Karpas-422 (cell line): Measurements from ENCODE around the gene KCNJ8. TPM values are rescaled to one million over a fixed set of nuclear protein-coding genes. Genes with fewer than 3 reads are reported as not detected.

ENCODE experiments used
- DNase-seq: peaks from one replicate; pipeline ENCODE4 v3.0.0-alpha.2; 2015
- H2AFZ ChIP-seq: fragments of 200-600 bp; sonication (generic); 2 replicates; pipeline ENCODE4 v1.6.1; 2014; ENCODE audit warnings: antibody characterized with exemption, low read length, mixed read lengths
- H3K27ac ChIP-seq: fragments of 200-600 bp; sonication (generic); 2 replicates; pipeline ENCODE4 v1.5.1; 2014; ENCODE audit warnings: mild to moderate bottlenecking, low read length, moderate library complexity
- H3K27me3 ChIP-seq: fragments of 200-600 bp; sonication (generic); 2 replicates; pipeline ENCODE4 v1.6.1; 2014; ENCODE audit warnings: low read length, mixed read lengths
- H3K36me3 ChIP-seq: fragments of 200-600 bp; sonication (generic); 2 replicates; pipeline ENCODE4 v1.6.1; 2014; ENCODE audit warnings: low read length, mixed read lengths; ENCODE audit not compliant: insufficient read depth
- H3K4me1 ChIP-seq: fragments of 200-600 bp; sonication (generic); 2 replicates; pipeline ENCODE4 v1.6.1; 2014; ENCODE audit warnings: mild to moderate bottlenecking, low read length, mixed read lengths
- H3K4me2 ChIP-seq: fragments of 200-600 bp; sonication (generic); 2 replicates; pipeline ENCODE4 v1.6.1; 2014; ENCODE audit warnings: low read length, low read depth, mild to moderate bottlenecking; ENCODE audit not compliant: poor library complexity, severe bottlenecking
- H3K4me3 ChIP-seq: fragments of 200-600 bp; sonication (generic); 2 replicates; pipeline ENCODE4 v1.5.1; 2014; ENCODE audit warnings: mild to moderate bottlenecking, antibody characterized with exemption, low read length, mixed read lengths
- H3K79me2 ChIP-seq: fragments of 200-600 bp; sonication (generic); 2 replicates; pipeline ENCODE4 v1.6.1; 2014; ENCODE audit warnings: mild to moderate bottlenecking, low read length, mixed read lengths
- H3K9ac ChIP-seq: fragments of 200-600 bp; sonication (generic); 2 replicates; pipeline ENCODE4 v1.6.0; 2014; ENCODE audit warnings: low read length
- H3K9me2 ChIP-seq: fragments of 200-600 bp; sonication (generic), shearing (Covaris generic); replicated peaks from 2 replicates; pipeline ENCODE4 v1.6.0; 2014; ENCODE audit warnings: mild to moderate bottlenecking, low read length, moderate library complexity; ENCODE audit not compliant: insufficient read depth
- H3K9me3 ChIP-seq: fragments of 300-700, 200-600 bp; sonication (generic); 2 replicates; pipeline ENCODE4 v1.6.1; 2014; ENCODE audit warnings: low read length, mixed read lengths
- H4K20me1 ChIP-seq: fragments of 200-600 bp; sonication (generic); 2 replicates; pipeline ENCODE4 v1.6.1; 2014; ENCODE audit warnings: mild to moderate bottlenecking, antibody characterized with exemption, low read length, low read depth; ENCODE audit not compliant: insufficient read depth
- total RNA-seq: library from RNA; depleted of rRNA; stranded (reverse); fragments of >200 nt; shearing (Covaris generic); gene quantifications from 2 replicates; pipeline ENCODE4 v1.2.3, GENCODE V29; 2014; ENCODE audit warnings: low replicate concordance; rRNA removed

The KCNJ8 gene
- total RNA-seq = not detected in 2 replicates

DNA sequence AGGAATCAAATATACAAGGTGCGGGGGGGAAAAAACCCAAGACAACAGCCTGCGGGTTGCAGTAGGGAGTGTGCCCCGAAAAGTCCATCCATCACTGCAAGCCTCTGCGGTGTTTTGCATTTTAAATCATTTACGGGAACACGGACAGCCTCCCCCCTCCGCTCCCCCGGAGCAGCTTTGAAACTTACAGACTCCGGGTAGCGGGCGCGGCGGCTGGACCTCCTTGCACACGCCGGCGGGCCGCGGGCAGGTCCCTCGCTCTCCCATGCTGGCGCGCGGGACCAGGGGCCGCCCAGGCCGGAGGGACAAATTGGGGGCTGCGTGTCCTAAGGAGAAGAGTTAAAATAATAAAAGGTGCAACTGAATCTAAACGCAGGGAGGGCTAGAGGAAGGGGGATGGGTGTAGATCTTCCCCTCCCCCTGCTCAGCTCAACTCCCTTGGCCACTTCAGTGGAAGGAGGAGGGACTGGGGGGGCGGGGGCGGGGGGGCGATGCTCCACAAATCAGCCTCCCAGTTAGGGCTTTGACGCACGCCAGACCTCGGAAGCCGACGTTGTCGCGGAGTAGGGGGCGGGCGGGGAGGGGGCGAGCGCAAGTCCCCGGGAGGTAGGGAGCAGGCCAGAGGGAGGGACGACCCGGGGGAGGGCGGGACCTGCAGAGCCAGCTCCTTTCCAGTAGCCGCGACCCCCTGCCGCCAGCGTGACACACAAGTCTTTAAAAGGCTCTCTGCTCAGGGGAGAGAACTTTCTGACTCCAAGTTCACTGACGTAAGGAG lies at the start of gene KCNJ8:
KCNJ8 (minus strand) TSS at position 349 of the 775 bp plus-strand sequence. CDS start 1,090 bp downstream, outside the sequence.
- H3K4me1 ChIP-seq = peaks cover 3% of the 10 kb centered on the region; the same call in 1 of the 2 replicates
- peak within 1 kb of the TSS; percentile 40 for H3K4me2 ChIP-seq
- H3K9ac ChIP-seq = no peak within 1 kb of the TSS
- no peaks in the 10 kb centered on the region for H3K36me3 ChIP-seq
- no peaks in the 10 kb centered on the region for H3K79me2 ChIP-seq
- H3K4me3 ChIP-seq = peak within 1 kb of the TSS; percentile 47
- H3K27me3 ChIP-seq = no peaks in the 10 kb centered on the region
- H3K27ac ChIP-seq = no peak within 1 kb of the TSS
- no peak within 1 kb of the TSS for H2AFZ ChIP-seq
- DNase-seq = no peak
- no peaks in the 10 kb centered on the region for H3K9me2 ChIP-seq
- H3K9me3 ChIP-seq = no peaks in the 10 kb centered on the region
- no peaks in the 10 kb centered on the region for H4K20me1 ChIP-seq

DNA sequence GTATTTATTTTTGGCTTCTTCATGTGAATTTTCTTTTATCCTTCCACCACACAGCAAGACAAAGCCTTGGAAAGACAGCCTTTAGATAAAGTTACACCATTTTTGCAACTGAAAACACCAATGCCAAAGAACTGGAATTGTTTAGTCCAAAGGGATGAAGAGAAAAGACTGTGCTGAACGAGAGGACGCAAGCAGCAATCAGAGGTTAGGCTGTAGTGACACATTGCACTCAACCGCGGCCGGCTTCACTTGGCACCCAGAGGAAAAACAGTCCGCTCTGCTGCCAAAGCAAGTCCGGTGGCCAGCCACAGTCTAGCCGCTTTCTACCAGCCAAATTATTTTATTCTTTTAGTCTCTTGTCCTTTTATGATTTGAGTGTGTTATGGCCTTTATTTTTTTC lies 49.1 kb upstream of the KCNJ8 start:
- H3K9ac ChIP-seq = no peak overlapping the region
- H3K79me2 ChIP-seq = no peaks in the 10 kb centered on the region
- no peak overlapping the region for H3K4me3 ChIP-seq
- DNase-seq = peak; percentile 16
- H2AFZ ChIP-seq = no peak overlapping the region
- no peaks in the 10 kb centered on the region for H3K9me3 ChIP-seq
- no peak overlapping the region for H3K4me2 ChIP-seq
- no peaks in the 10 kb centered on the region for H3K4me1 ChIP-seq
- no peaks in the 10 kb centered on the region for H3K9me2 ChIP-seq
- H4K20me1 ChIP-seq = no peaks in the 10 kb centered on the region
- no peaks in the 10 kb centered on the region for H3K36me3 ChIP-seq
- H3K27me3 ChIP-seq = no peaks in the 10 kb centered on the region
- no peak overlapping the region for H3K27ac ChIP-seq

DNA sequence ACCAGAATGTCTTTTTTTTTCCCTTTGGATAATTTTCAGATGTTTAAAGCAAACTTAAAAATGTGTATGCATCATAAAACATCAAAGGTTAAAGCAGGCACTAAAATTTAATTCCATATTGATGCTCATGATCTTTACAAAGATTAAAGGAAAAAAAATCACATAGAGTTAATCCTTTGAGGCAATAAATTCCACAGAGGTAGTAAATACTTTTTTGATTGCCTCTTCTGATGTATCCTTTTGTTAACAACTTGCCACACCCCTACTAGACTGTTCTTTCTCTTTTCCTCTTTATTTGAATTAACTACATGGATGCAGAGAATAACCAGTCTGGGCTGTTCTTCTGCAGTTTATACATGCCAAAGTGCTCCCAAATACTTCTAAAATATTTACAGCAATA lies 45.2 kb upstream of the KCNJ8 start:
- H3K27me3 ChIP-seq = no peaks in the 10 kb centered on the region
- no peaks in the 10 kb centered on the region for H3K9me2 ChIP-seq
- H3K27ac ChIP-seq = no peak overlapping the region
- no peaks in the 10 kb centered on the region for H3K9me3 ChIP-seq
- H3K4me2 ChIP-seq = no peak overlapping the region
- no peak overlapping the region for H2AFZ ChIP-seq
- no peak for DNase-seq
- no peaks in the 10 kb centered on the region for H3K36me3 ChIP-seq
- no peaks in the 10 kb centered on the region for H4K20me1 ChIP-seq
- H3K4me3 ChIP-seq = no peak overlapping the region
- H3K4me1 ChIP-seq = no peaks in the 10 kb centered on the region
- no peak overlapping the region for H3K9ac ChIP-seq
- H3K79me2 ChIP-seq = no peaks in the 10 kb centered on the region

DNA sequence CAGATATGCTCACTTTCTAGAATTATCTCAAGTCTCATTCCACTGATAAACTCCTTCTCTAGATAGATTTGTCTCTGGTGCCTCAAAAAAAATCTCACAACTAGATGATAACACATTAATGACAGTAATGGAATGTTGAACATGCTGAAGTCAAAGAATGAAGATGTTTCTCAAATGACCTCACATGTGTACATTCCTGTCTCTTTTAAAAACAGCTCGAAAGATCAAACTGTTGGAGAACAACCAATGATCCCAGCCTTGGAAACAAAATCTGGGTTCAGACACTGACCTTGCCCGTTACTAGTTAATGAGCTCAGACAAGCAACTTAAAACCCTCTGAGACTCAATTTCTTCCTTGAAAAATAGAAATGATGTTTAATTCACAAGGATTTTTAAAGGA lies 44.7 kb upstream of the KCNJ8 start:
- no peak for DNase-seq

DNA sequence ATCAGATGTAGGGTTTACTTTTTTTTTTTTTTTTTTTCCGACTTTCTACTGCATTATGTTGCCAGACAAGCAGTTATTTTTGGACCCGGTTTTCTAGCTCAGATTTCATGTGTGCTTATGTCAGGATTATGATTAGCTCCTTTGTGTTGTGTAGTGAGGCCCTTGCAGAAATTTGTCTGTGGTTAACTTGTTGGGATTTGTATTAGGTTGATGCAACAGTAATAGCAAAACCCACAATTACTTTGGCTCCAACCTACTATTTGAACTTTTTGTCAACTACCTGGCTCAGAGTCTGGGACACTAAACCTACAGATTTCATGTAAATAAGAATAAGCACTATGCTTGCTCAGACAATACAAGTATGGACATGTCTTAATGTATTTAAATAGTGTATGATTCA lies 44.1 kb upstream of the KCNJ8 start:
- no peak overlapping the region for H3K4me2 ChIP-seq

More for the DNA sequence above, 44.7 kb upstream of the KCNJ8 start:
- Histone ChIP-seq H3K4me1 (no peaks in the 10 kb centered on the region), H4K20me1 (no peaks in the 10 kb centered on the region), H3K27ac (no peak overlapping the region), H3K27me3 (no peaks in the 10 kb centered on the region), H3K9ac (no peak overlapping the region), H3K36me3 (no peaks in the 10 kb centered on the region), H3K79me2 (no peaks in the 10 kb centered on the region), H3K4me2 (no peak overlapping the region), H3K9me3 (no peaks in the 10 kb centered on the region), H3K4me3 (no peak overlapping the region), H3K9me2 (no peaks in the 10 kb centered on the region), H2AFZ (no peak overlapping the region)

GRCh38 chr12:21815306-21816062 lies 41.0 kb upstream of the KCNJ8 start:
- no peak overlapping the region for H3K4me3 ChIP-seq
- no peaks in the 10 kb centered on the region for H3K9me2 ChIP-seq
- no peak overlapping the region for H2AFZ ChIP-seq
- no peaks in the 10 kb centered on the region for H3K36me3 ChIP-seq
- H3K9ac ChIP-seq = no peak overlapping the region
- H4K20me1 ChIP-seq = no peaks in the 10 kb centered on the region
- DNase-seq = no peak
- H3K4me1 ChIP-seq = no peaks in the 10 kb centered on the region
- H3K79me2 ChIP-seq = no peaks in the 10 kb centered on the region
- no peaks in the 10 kb centered on the region for H3K27me3 ChIP-seq
- H3K4me2 ChIP-seq = no peak overlapping the region
- H3K27ac ChIP-seq = no peak overlapping the region
- no peaks in the 10 kb centered on the region for H3K9me3 ChIP-seq

More for the DNA sequence above, 44.1 kb upstream of the KCNJ8 start:
- no peaks in the 10 kb centered on the region for H4K20me1 ChIP-seq
- no peaks in the 10 kb centered on the region for H3K9me3 ChIP-seq
- no peak for DNase-seq
- H3K27me3 ChIP-seq = no peaks in the 10 kb centered on the region
- H3K79me2 ChIP-seq = no peaks in the 10 kb centered on the region
- no peak overlapping the region for H3K27ac ChIP-seq
- no peak overlapping the region for H3K4me3 ChIP-seq
- H3K9me2 ChIP-seq = no peaks in the 10 kb centered on the region
- no peak overlapping the region for H2AFZ ChIP-seq
- no peaks in the 10 kb centered on the region for H3K4me1 ChIP-seq
- no peak overlapping the region for H3K9ac ChIP-seq
- no peaks in the 10 kb centered on the region for H3K36me3 ChIP-seq

DNA sequence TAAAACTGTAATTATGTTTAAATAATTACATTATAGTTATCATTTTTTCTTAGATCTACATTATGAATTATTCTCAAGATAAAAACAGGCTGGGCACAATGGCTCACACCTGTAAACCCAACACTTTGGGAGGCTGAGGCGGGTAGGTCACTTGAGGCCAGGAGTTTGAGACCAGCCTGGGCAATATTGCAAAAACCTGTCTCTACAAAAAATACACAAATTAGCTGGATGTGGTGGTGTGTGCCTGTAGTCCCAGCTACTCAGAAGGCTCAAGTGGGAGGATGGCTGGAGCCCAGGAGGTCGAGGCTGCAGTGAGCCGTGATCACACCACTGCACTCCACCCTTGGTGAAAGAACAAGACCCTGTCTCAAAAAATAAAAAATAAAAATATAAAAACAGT lies 40.3 kb upstream of the KCNJ8 start:
- no peak overlapping the region for H3K4me2 ChIP-seq
- DNase-seq = no peak
- H3K9ac ChIP-seq = no peak overlapping the region
- H2AFZ ChIP-seq = no peak overlapping the region
- H3K27ac ChIP-seq = no peak overlapping the region
- H3K4me3 ChIP-seq = no peak overlapping the region
- H3K9me2 ChIP-seq = no peaks in the 10 kb centered on the region
- H3K4me1 ChIP-seq = no peaks in the 10 kb centered on the region
- H4K20me1 ChIP-seq = no peaks in the 10 kb centered on the region
- H3K36me3 ChIP-seq = no peaks in the 10 kb centered on the region
- H3K79me2 ChIP-seq = no peaks in the 10 kb centered on the region
- no peaks in the 10 kb centered on the region for H3K9me3 ChIP-seq
- H3K27me3 ChIP-seq = no peaks in the 10 kb centered on the region

GRCh38 chr12:21814327-21814726 lies 39.8 kb upstream of the KCNJ8 start:
- no peak overlapping the region for H3K9ac ChIP-seq

More at GRCh38 chr12:21814327-21814726, 39.8 kb upstream of the KCNJ8 start:
- no peaks in the 10 kb centered on the region for H3K9me2 ChIP-seq
- H3K4me2 ChIP-seq = no peak overlapping the region
- H3K9me3 ChIP-seq = no peaks in the 10 kb centered on the region
- H3K27me3 ChIP-seq = no peaks in the 10 kb centered on the region
- no peak overlapping the region for H3K27ac ChIP-seq
- no peaks in the 10 kb centered on the region for H3K4me1 ChIP-seq
- H3K4me3 ChIP-seq = no peak overlapping the region
- H4K20me1 ChIP-seq = no peaks in the 10 kb centered on the region
- no peak overlapping the region for H2AFZ ChIP-seq
- no peak for DNase-seq
- no peaks in the 10 kb centered on the region for H3K79me2 ChIP-seq
- no peaks in the 10 kb centered on the region for H3K36me3 ChIP-seq
